AG04449 (cell line): ENCODE measurements around the gene SUGCT.

ENCODE experiments used
- CTCF ChIA-PET: fragments of 350-600 bp; formaldehyde crosslinking; extraction: SDS; loops from one replicate; lab custom pipeline; 2021; ENCODE audit warnings: antibody characterized with exemption; lab: Yijun Ruan, JAX
- POLR2A ChIA-PET: fragments of 400-600, 350-600 bp; formaldehyde crosslinking; extraction: SDS; loops from one replicate; lab custom pipeline; 2020; ENCODE audit warnings: antibody characterized with exemption, inconsistent platforms; lab: Yijun Ruan, JAX
- DNase-seq: peaks from one replicate; pipeline ENCODE4 v3.0.0-alpha.2; 2010; ENCODE audit warnings: low read depth, low spot score
- H3K4me3 ChIP-seq: 2 replicates; pipeline ENCODE4 v1.5.1; 2011; ENCODE audit warnings: low read depth, mild to moderate bottlenecking, control low read depth, low read length
- CTCF ChIP-seq: IDR thresholded peaks from one replicate; pipeline ENCODE4 v1.5.1; 2011; ENCODE audit warnings: mild to moderate bottlenecking, moderate library complexity, low read length, control low read depth, inconsistent platforms; ENCODE audit not compliant: insufficient read depth; ENCODE audit errors: missing control alignments

SUGCT gene

GRCh38 chr7:40755438-40755837 is 620.6 kb downstream of the SUGCT start:
- ChIA-PET POLR2A (no interaction called here), CTCF (no interaction called here)
- DNase-seq = no peak
- no peak overlapping the region for H3K4me3 ChIP-seq
- no peak for TF ChIP-seq CTCF

GRCh38 chr7:40757109-40757508 is 622.3 kb downstream of the SUGCT start:
- H3K4me3 ChIP-seq = no peak overlapping the region
- CTCF ChIA-PET = no interaction called here
- POLR2A ChIA-PET = no interaction called here
- TF ChIP-seq CTCF = no peak
- no peak for DNase-seq

DNA sequence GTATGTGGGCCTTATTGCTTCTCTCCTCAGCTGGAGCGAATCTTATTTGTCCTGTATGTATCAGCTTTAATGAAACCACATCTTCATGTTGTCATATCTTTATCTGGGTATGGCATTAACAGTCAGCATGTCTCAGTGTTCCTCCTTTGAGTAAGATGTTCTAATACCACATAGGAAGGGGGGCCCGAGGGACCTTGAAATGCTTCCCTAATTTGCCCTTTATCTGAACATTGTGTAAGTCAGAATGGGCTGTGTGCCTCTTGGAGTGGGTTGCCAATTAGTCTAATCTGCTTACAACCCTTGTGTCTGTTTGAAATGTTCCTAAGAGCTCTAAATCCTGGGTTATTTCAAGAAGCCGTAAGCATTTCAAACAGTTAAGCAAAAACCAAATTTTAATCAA is 623.8 kb downstream of the SUGCT start:
- TF ChIP-seq CTCF = no peak
- CTCF ChIA-PET = interaction anchor here (0.8 to 1.1 kb wide), 2 partner anchors 526 to 947 kb away, joined by 3 to 4 read pairs; no protein-coding TSS in a partner anchor
- H3K4me3 ChIP-seq = no peak overlapping the region
- POLR2A ChIA-PET = no interaction called here
- DNase-seq = no peak

DNA sequence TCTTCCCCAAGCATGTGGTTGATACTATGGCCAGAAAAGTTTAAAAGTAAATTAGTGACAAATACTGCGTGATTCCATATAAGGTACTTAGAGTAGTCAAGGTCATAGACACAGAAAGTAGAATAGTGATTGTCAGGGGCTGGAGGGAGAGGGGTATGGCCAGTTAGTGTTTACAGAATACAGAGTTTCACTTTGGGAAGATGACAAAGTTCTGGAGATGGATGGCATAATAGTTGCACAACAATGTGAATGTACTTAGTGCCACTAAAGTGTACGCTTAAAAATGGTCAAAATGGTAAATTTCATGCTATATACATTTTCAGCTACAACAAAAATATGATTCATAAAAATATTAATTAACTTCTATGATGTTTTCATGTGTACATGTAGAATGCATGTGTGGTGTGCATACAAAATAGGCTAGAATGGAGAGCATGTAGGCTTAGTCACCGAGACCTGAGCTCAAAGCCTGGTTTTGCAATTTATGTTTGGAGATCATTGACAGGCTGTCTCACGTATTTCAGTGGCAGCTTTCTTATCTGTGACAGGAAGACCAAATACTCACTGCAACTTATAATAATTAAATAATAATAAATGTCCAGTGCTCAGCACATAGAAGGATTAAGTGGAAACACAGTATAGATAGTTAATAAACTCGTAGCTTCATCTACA is 625.6 kb downstream of the SUGCT start:
- DNase-seq = no peak
- ChIA-PET CTCF (interaction anchor here (1.0 to 5.2 kb wide), 4 partner anchors 10 to 528 kb away, joined by 5 to 51 read pairs (median 28); no protein-coding TSS in a partner anchor), POLR2A (no interaction called here)
- H3K4me3 ChIP-seq = no peak overlapping the region
- no peak for TF ChIP-seq CTCF

GRCh38 chr7:40760987-40761386 is 626.2 kb downstream of the SUGCT start:
- CTCF ChIA-PET = interaction anchor here (1.0 to 5.2 kb wide), 6 partner anchors 9 to 944 kb away, joined by 3 to 51 read pairs (median 10); no protein-coding TSS in a partner anchor
- DNase-seq = no peak
- POLR2A ChIA-PET = no interaction called here
- TF ChIP-seq CTCF = no peak
- no peak overlapping the region for H3K4me3 ChIP-seq

DNA sequence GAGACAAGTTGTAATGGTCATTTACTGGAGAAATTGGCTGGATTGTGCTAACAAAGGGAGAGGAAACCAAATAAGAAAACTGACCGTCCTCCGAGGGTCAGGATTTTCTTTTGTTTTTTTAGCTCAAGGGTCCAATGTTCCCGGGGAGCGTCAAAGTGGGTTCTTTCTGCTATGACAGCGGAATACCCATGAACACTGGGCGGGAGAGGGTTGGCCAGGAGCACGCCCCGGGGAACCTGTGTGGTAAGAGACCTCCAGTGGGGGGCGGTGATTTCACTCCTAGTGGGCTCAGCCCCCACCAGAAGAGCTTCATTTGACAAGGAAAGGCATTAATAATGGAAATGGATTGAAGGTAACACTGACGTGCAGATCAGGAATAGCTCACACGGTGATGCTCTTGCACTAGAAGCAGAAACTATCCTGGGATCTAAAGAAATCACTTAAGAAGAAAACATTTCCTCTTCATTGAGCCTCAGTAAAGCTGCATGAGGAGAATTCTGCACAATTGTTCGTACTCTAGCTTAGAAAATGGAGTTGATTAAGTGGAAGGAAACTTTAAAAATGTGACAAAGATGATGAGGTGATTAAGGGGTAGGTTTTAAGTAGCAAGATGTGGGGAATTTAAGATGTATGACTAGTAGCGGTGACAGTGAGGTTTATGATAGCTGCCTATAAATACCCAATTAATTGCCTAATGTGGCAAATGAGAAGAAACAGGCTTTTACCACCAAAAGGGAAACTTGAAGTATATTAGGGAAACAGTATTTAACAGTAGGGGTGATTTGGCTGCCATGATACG is 627.2 kb downstream of the SUGCT start:
- POLR2A ChIA-PET = no interaction called here
- no peak overlapping the region for H3K4me3 ChIP-seq
- CTCF ChIA-PET = interaction anchor here (0.9 to 5.2 kb wide), 11 partner anchors 8 to 943 kb away, joined by 3 to 51 read pairs (median 5); no protein-coding TSS in a partner anchor
- TF ChIP-seq CTCF = no peak
- no peak for DNase-seq
